22Rv1 (cell line): ENCODE measurements around the gene TRIM22.
A peak's percentile ranks its signal among the peaks of the same experiment; 100 is the strongest.
"Not testable (repeated sequence)": the region's sequence is repeated elsewhere in the genome, so short reads cannot be mapped to it uniquely, and the experiment has no call there.

Experiments
- H3K27ac ChIP-seq: fragments of 450-650 bp; 2 replicates; pipeline ENCODE4 v1.5.1; 2017
- ZFX ChIP-seq: fragments of 450-650 bp; IDR thresholded peaks from 2 replicates; pipeline ENCODE4 v1.6.1; 2017; ENCODE audit warnings: antibody characterized with exemption, borderline replicate concordance
- TF ChIP-seq, protein P1 (sequence below): fragments of 450-650 bp; IDR thresholded peaks from 2 replicates; pipeline ENCODE4 v1.5.1; 2017; ENCODE audit warnings: mild to moderate bottlenecking

TRIM22 gene

DNA sequence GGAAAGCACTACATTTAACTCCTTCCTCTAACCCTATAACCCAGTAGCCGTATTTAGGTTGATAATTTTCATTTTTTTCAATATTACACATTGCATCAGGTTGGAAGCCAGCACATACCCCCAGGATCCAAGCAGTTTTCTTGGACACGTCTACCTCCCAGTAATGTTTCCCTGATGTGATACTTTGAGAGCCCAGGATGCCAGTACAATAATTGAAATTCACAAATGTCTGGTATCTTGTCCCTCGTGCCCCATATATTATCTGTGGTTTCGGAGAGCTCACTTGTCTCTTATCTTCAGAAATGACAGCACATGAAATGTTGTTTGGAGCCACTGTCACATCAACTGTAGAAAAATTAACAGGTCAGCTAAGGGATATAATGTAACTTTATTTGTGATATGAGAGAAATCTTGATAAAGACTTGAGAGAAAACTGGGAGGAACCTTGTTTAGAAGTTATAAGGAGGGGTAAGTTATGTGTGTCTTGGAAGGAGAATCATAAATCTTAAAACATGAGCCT is 24.5 kb upstream of the TRIM22 start:
- TF ChIP-seq ZFX: no peak
- TF ChIP-seq, protein P1, sequence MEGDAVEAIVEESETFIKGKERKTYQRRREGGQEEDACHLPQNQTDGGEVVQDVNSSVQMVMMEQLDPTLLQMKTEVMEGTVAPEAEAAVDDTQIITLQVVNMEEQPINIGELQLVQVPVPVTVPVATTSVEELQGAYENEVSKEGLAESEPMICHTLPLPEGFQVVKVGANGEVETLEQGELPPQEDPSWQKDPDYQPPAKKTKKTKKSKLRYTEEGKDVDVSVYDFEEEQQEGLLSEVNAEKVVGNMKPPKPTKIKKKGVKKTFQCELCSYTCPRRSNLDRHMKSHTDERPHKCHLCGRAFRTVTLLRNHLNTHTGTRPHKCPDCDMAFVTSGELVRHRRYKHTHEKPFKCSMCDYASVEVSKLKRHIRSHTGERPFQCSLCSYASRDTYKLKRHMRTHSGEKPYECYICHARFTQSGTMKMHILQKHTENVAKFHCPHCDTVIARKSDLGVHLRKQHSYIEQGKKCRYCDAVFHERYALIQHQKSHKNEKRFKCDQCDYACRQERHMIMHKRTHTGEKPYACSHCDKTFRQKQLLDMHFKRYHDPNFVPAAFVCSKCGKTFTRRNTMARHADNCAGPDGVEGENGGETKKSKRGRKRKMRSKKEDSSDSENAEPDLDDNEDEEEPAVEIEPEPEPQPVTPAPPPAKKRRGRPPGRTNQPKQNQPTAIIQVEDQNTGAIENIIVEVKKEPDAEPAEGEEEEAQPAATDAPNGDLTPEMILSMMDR: no peak

GRCh38 chr11:5665746-5666401 is 23.7 kb upstream of the TRIM22 start:
- no peak overlapping the region for H3K27ac ChIP-seq
- TF ChIP-seq, protein P1: no peak
- TF ChIP-seq ZFX: no peak

More for the DNA sequence above, 24.5 kb upstream of the TRIM22 start:
- H3K27ac ChIP-seq: no peak overlapping the region

DNA sequence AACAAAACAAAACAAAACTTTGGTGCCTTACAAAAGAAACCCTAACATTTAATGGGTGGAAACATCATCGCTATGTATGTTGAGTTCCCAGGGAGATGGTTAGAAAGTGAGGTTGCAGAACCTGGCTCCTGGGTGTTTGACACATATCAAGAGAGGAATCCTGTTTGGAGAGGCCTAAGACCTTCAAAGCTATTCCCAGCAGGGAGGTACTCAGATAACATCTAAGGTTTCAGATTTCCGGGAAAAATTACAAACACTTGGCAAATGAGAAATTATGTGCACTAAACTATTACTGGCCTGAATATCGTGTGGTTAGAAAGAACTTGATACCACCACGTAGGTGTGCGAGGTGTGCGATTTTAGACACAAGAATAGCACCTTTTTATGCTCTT is 23.2 kb upstream of the TRIM22 start:
- TF ChIP-seq, protein P1: no peak
- TF ChIP-seq ZFX: no peak
- H3K27ac ChIP-seq: no peak overlapping the region

GRCh38 chr11:5671831-5672230 is 17.8 kb upstream of the TRIM22 start:
- TF ChIP-seq, protein P1: no peak
- TF ChIP-seq ZFX: no peak
- H3K27ac ChIP-seq: no peak overlapping the region

GRCh38 chr11:5674391-5674790 is 15.2 kb upstream of the TRIM22 start:
- no peak overlapping the region for H3K27ac ChIP-seq
- TF ChIP-seq, protein P1: no peak
- no peak for TF ChIP-seq ZFX

GRCh38 chr11:5679811-5680210 is 9.8 kb upstream of the TRIM22 start:
- H3K27ac ChIP-seq: no peak overlapping the region
- TF ChIP-seq ZFX: no peak
- TF ChIP-seq, protein P1: no peak

GRCh38 chr11:5682890-5683441 is 6.6 kb upstream of the TRIM22 start:
- H3K27ac ChIP-seq: not testable (repeated sequence)

GRCh38 chr11:5683620-5684019 is 6.0 kb upstream of the TRIM22 start:
- H3K27ac ChIP-seq: peak overlapping the region; percentile 88
